Fibroblast of skin of left biceps (primary cell): ENCODE measurements around the gene SMC3.
A peak's percentile ranks its signal among the peaks of the same experiment; 100 is the strongest.
"Not testable (repeated sequence)": the region's sequence is repeated elsewhere in the genome, so short reads cannot be mapped to it uniquely, and the experiment has no call there.

Experiments used
- DNase-seq, 2 experiments: peaks; one replicate each; pipeline ENCODE4 v3.0.0-alpha.2; 2013; ENCODE audit warnings: low read depth in 2 of 2

Gene SMC3

DNA sequence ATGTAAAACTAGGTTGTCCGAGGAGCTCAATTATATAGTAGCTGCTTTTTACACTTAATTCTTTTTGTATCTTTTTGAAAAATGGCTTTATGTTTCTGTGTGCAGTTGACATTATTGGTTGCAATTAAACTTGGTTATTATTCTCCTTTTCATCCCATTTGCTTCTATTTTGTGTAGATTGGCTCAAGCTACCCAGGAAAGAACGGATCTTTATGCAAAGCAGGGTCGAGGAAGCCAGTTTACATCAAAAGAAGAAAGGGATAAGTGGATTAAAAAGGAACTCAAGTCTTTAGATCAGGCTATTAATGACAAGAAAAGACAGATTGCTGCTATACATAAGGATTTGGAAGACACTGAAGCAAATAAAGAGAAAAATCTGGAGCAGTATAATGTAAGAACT lies 16.5 kb downstream of the SMC3 start:
- DNase-seq = no peak

DNA sequence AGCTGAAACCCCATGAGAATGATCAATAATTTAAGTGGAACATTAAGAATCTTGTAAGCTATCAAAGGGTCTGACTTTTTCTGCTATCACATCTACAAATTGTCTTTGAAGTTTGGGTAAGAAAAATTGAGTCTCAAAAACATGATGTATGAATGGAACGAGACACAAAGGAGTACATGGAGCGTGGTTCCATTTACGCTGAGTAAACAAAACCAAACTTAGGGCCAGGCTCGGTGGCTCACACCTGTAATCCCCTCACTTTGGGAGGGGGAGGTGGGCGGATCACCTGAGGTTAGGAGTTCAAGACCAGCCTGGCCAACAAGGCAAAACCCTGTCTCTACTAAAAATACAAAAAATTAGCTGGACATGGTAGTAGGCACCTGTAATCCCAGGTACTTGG lies 24.3 kb downstream of the SMC3 start:
- no peak for DNase-seq

DNA sequence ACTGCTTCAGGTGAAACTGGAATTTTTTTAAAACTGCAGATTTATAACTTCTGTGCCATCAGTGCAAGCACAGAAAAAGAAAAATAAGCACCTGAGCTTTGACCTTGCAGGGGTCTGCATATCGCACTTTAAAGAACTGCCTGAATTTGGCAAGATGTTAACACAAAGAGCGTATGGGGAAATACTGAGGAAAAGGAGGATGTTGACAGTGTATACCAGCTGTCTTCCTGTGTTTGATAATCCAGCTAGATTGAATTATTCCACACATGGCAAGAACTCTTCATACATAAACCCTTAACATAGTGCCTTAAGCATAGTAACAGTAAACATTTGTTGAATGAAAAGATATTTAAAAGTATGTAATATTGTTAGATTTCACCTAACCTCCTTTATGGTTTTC lies 30.0 kb downstream of the SMC3 start:
- no peak for DNase-seq

DNA sequence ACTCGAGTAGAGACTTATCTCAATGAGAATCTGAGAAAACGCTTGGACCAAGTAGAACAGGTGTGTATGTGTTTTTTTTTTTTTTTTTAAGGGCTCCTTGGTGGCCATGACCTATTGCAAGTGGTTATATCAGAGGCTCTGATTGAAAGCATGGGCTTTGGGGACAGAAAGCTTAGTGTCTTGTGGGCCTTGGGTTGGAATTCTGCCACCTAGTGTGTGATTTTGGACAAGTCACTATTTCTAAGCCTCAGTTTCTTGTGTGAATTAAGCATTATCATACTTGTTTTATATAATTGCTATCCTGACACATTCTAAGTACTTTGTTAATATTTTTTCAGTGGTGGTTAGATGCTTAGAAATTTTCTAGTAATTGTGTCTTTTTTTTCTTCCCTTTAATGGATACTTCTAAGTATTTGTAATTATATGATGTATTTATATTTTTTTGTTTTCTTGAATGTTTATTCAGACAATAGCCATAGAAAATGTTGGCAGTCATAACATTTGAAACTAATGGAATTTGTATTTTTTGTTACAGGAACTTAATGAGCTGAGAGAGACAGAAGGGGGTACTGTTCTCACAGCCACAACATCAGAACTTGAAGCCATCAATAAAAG lies 33.1 kb downstream of the SMC3 start:
- DNase-seq = peak; percentile 15 to 32

DNA sequence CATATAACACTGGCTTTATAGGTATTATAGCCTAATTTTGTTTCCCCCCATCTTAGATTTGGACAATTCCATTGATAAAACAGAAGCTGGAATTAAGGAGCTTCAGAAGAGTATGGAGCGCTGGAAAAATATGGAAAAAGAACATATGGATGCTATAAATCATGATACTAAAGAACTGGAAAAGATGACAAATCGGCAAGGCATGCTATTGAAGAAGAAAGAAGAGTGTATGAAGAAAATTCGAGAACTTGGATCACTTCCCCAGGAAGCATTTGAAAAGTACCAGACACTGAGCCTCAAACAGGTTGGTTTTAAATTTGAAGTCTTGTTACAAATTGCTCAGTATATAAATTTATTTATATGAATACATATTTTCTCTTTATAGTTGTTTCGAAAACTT lies 34.1 kb downstream of the SMC3 start:
- peak in 1 of 2 experiments; percentile 12 for DNase-seq

DNA sequence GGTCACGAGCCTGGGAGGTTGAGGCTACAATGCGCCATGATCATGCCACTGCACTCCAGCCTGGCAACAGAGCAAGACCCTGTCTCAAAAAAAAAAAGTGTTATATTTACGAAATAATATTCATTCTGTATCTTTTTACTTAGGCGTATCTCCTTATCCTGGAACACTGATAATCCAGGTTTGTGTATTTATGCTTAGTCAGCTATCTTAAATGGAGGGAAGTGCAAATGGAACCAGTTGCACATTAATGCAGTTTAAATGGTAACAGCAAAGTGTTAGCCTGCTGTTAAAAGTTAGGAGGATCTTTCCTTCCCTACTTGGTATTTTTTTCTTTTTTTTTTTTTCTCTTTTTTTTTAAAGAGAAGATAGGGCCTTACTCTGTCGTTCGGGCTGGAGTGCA lies 40.6 kb downstream of the SMC3 start:
- no peak for DNase-seq

DNA sequence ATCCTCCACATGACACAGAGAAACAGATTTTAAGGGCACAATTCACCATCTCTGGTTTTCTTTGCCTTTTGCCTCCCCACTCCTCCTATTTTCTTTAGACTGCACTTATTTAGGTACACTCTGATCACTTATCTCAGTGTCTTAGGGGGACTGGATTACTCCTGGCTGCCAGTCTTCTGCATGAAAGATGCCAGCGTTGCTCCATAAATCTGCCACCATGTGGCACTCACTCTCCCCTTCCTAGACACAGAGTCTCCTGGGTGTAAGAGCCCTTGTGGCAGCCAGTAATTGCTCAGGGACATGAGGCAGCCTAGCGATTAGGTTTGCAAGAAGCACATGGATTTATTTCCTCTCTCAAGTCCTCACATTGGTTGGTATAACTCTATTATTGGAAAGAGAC lies 42.1 kb downstream of the SMC3 start:
- DNase-seq = no peak

DNA sequence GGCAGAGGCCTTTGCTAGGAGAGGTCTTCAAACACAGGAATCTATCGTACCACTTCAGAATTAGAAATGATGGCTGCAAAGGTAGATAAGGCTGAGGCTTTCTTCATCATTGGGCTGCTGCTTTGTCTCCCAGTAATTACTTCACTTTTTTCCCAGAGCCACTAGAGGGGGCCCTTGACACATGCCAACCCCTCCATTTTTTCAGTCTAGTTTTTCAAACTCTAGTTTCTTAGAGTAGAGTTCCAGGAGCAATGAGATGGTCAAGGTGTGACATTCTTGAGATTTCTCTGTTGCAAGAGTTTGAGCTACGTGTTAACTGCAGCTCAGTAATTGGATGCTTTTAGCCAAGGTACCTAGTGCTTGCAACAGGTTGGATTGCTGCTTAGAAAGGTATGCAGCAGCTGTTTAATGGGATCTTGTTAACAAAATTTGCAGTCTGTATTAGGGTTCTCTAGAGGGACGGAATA lies 42.8 kb downstream of the SMC3 start:
- no peak for DNase-seq

DNA sequence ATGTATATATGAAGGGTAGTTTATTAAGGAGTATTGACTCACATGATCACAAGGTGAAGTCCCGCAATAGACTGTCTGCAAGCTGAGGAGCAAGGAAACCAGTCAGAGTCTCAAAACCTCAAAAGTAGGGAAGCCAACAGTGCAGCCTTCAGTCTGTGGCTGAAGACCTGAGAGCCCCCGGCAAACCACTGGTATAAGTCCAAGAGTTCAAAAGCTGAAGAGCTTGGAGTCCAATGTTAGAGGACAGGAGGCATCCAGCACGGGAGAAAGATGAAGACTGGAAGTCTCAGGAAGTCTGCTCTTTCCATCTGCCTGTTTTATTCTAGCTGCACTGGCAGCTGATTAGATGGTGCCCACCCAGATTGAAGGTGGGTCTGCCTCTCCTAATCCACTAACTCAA lies 43.3 kb downstream of the SMC3 start:
- not testable (repeated sequence) for DNase-seq

DNA sequence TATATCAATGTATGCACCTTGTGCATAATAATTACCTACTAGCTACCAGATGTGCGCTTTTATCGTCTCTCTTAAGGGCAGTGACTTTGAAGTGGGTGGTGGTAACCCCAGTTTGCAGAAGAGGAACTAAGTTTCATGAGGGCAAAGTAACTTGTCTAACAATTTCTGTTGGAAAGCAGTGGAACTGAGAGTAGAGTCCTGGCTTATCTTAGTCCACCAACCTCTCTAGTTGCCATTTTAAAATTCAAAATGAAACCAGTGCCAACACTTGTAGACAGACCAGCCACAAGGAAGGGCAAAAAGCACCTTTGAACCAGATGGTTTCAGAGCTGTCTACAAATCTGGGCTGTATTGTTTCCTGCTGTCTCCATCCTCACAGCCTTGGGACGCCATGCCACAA lies 44.6 kb downstream of the SMC3 start:
- no peak for DNase-seq

DNA sequence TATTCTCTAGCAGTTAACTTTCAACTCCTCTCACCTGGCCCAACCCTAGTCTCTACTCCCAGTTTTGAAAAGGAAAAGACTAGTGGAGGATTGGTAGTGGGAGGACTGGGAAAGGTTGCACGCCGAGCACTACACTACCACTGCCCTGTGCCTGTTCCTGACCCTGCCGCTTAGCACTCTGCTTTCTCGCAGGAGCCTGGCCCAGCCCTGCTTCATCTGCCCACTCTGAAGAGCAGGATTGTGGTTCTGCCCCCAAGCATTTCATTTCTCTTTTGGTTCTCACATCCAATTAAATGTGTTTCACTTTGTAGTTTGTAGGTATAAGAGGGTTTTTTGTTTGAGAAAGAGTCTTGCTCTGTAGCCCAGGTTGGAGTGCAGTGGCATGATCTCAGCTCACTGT lies 45.1 kb downstream of the SMC3 start:
- no peak for DNase-seq

DNA sequence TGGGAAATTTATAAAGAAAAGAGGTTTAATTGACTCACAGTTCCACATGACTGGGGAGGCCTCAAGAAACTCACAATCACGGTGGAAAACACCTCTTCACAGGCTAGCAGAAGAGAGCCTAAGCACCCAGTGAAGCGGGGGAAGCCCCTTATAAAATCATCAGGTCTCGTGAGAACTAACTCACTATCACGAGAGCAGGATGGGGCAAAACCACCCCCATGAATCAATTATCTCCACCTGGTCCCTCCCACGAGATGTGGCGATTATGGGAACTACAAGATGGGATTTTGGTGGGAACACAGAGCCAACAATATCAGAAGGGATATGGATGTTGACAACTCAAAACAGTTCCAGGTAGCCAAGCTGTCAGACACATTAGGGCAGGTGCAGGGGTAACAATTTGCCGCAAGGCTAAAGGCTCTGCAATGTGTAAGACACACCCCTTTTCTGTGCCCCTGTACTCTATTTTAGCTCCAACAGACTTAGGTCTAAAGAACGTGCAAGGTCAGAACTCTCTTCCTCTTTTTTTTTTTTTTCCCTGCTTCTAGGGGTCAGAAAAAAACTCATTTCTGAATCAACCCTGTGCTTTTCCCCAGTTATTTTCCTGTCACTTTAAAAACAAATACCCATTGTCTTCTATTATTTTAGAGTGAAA lies 46.0 kb downstream of the SMC3 start:
- no peak for DNase-seq

DNA sequence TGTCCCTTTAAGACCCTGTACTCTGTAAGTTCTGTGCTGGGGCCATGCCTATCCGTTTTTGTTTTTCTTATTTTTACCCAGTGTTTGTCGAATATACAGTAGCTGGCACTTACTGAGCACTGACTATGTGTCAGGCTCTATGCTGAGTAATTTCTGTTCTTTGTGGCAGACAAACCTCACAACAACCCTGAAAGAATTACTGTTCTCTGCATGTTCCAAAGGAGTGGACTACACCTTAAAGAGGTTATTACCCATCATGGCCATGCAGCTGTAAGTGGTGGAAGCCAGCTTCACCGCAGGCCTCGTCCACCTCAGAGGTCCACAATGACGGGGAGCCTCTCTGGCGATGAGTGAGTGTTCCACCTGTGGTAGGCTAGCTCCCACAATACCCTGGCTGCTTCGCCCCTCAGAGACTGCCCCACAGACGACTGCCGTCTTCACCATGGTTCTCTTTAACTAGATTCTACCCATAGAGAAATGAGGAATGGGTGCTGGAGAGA lies 46.6 kb downstream of the SMC3 start:
- no peak for DNase-seq

DNA sequence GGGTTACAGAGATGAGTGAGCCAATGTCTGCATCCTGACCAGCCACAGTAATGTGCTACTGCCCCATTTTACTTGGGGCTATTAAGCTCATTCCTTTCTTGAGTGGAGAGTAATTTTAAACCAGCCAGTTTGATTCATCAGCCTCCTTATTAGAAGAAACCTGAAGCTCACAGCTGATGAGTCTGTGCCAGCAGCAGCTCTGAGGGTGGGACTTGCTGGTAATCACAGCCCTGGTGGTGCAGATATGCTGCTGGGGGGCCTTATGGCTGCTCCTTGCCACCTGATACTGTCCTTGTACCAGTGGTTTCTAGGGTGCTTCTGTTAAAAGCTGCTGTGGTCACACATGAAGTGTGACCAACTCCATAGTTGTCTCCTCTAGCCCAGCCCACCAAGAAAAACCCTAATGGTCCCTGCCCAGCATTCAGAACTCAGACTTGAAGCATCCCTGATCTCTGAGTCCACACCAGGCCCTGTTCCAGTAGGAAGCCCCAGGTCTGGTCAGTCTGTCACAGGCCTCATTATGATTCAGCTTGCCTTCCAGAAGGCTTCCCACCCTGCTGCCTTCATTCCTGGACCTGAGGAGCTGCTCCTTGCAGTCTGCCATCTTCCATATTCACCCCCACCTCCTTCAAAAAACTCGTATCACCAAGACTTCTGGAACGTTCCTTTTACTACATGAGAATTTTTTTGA lies 47.7 kb downstream of the SMC3 start:
- DNase-seq = no peak

DNA sequence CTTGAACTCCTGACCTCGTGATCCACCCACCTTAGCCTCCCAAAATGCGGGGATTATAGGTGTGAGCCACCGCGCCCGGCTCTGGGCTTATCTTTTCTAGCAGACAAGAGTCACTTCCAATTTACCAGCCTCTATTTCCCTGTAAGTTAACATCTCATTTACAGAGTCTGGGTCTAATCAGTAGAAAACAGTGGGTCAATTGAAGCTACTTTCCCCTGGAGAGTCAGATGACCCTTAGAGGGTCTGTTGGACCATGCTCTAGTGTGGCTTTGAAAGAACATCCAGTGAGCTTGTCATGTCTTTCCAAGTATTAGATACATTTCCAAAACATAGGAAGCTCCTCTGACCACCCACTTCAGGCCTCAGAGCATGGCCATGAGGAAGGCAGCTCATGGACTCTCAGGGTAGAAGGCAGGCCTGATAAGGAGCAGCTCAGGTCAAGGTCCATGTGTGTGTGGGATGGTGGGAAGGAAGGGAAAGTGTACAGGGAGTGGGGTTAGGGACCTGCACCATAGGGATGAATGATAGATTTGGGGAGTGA lies 49.1 kb downstream of the SMC3 start:
- DNase-seq = no peak

DNA sequence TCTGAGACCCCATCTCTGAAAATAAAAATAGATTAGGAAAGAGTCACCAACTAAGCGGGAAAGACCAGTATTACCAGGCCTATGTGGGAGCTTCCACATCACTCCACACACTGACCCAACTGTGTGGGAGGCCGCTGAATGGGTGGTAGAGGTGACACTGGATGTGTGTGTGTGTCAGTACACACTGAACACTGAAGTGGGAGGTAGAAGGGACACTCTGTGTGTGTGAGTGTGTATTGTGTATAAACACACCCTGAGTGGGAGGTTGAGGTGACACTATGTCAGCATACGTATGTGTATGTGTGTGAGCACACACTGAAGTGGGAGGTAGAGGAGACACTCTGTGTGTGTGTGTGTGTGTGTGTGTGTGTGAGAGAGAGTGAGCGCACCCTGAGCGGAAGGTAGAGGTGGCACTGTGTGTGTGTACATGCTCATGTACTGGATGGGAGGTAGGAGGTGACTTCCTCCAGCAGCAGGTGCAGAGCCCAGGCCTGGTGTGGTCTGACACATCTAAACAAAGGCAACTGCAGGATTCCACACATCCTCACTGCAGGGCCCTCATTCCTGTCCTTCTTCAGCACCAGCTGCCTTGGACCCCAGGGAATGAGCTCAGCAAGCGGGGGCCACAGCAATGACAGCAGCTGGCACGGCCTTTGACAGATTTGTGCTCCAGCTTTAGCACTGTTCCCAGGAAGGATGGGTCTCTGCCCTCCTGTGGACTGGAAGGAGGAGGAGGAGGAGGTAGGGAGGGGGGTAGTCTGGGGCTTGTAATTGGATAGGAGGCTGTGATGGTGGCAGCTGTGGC lies 50.1 kb downstream of the SMC3 start:
- no peak for DNase-seq

DNA sequence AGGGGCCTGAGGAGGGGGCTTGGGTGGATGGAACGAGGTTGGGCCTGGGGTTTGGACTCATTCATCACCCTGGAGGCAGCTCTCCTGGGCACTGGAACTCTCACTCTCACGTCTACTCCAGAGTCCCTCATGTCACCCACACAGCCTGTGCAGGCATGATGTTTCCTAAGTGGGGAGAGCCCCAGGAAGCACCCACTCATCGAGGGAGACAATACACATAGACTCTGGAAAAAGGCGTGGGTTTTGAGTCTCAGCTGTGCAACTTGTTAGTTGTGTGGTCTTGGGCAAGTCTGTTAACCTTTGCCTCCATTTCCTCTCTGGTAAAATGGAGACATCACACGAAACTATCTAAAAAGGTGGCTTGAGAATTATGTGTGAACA lies 50.7 kb downstream of the SMC3 start:
- DNase-seq = no peak

DNA sequence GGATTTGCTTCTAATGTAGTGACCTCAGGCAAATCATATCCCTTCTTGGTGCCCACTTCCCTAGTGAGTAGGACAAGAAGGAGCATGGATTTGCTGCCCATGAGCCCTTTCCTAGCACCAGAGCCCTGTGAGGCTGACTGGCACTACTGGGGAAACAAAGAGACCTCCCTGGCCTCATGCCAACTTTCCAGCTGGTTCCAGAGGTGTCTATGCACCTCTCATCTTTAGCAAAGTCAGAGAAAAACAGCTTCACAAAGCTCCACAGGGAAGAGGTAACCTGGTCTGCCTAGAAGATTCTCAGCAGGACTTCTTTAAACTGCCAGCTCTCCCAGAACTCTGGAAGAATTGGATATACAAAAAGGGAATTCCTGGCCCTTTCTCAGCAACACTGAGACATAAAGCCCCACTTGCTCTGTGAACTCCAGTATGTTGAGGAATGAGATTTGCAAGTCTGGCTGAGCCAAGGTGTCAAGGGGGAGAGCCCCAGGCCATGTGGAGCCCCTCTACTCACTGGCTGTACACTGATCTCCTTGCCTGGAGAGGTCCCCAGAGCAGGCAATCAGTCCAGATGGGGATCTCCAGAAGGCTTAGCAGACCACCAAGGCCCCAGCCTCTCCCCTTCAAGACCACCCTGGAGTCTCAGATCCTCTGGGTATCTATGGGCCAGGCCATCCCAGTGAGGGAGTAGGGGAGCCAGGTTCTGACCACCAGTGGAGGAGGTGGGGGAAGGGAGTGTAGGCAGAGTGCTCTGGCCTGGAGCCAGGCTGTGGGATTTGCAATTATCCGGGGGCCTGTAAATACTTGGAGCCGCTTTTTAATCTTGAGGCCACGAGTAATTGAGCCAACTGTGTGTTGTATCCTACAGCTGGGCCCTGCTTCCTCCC lies 52.3 kb downstream of the SMC3 start:
- no peak for DNase-seq

DNA sequence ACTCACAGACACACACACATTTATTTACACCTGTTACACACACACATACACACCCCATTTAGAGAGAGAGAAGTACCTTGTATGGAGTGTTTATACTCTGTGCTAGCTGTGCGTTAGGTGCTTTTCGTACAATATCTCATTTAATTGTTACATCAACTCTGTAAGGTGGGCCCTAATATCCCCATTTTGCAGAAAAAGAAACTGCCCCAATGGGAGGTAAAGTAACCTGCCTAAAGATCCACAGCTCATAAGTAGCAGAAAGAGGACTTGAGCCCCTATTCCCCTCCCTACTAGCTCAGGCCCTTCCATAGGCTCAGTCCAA lies 52.9 kb downstream of the SMC3 start:
- no peak for DNase-seq

DNA sequence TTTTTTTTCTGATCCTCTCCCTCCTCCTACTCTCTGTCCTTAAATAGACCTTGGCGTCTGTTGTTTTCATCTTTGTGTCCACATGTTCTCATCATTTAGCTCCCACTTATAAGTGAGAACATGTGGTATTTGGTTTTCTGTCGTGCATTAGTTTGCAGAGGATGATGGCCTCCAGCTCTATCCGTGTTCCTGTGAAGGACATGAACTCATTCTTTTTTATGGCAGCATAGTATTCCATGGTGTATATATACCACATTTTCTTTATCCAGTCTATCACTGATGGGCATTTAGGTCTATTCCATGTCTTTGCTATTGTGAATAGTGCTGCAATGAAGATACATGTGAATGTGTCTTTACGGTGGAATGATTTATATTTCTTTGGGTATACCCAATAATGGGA lies 55.8 kb downstream of the SMC3 start:
- not testable (repeated sequence) for DNase-seq

DNA sequence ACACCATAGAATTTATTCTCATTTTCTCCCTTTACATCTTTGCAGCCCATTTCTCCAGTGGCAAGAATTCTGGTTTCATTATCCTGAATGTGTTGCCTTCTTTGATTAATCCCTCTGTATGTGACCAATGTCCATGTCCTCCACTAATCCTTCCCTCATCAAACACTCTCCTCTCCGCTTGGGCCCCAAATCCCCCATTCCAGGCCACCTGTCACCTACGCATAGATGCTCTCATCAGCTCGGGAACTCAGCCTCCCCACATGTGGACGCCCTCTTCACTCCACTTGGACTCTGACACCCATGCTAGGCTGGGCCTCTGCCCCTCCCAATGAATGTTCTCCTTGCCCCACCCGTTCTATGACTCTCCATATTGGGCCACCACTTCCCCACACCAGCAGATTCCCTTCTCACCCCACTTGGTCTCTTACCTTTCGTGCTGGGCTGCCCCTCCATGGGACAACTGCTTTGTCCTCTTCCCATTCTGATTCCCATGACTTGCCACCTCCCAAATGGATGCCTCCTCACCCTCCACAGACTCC lies 57.9 kb downstream of the SMC3 start:
- DNase-seq = no peak
